Colonic mucosa (tissue), 4 donors: ENCODE results near the gene NME3. TPM values are rescaled to one million over a fixed set of nuclear protein-coding genes. Genes with fewer than 3 reads are reported as not detected.

Experiments
- DNase-seq: peaks from one replicate; pipeline ENCODE4 v3.0.0-alpha.2; 2020
- H3K27ac ChIP-seq: fragments of 200-600 bp; one replicate; pipeline ENCODE4 v1.8.0; 2021
- H3K27me3 ChIP-seq: fragments of 200-600 bp; one replicate; pipeline ENCODE4 v1.8.0; 2021
- H3K36me3 ChIP-seq: fragments of 200-600 bp; one replicate; pipeline ENCODE4 v1.8.0; 2021
- H3K4me1 ChIP-seq: fragments of 200-600 bp; one replicate; pipeline ENCODE4 v1.8.0; 2021; ENCODE audit warnings: mild to moderate bottlenecking
- H3K4me3 ChIP-seq: fragments of 200-600 bp; one replicate; pipeline ENCODE4 v1.8.0; 2021
- H3K9ac ChIP-seq, 2 donors: one replicate each; pipeline ENCODE4 v1.7.0; 2013; ENCODE audit warnings: control low read depth in 2 of 2, low read depth in 2 of 2, low read length in 2 of 2
- H3K9me3 ChIP-seq: fragments of 200-600 bp; one replicate; pipeline ENCODE4 v1.8.0; 2021
- CTCF ChIP-seq: fragments of 200-600 bp; IDR thresholded peaks from one replicate; pipeline ENCODE4 v1.8.0; 2022; ENCODE audit warnings: antibody characterized with exemption, mild to moderate bottlenecking
- intact Hi-C: fragments of 100-400 bp; cut with DNase I; formaldehyde crosslinking; loops from one replicate; pipeline ENCODE4 v1.14.1; 2022
- microRNA-seq: library from miRNA; unstranded; fragments of <30 nt; microRNA quantifications from one replicate; pipeline ENCODE4, GENCODE V29; 2019
- total RNA-seq, 2 donors: library from RNA; stranded (reverse); fragmentation: NEBNext Ultra II Directional in 1 of 2; extraction: Animal tissue kit (Norgen Biotek cat#: 25700) in 1 of 2; gene quantifications; one replicate each; pipeline ENCODE4 v1.2.1, GENCODE V29; 2021
- donor health status: healthy.
- donor health status: DM: no; HTN: no; CAD: no.
- donor health status: DM: no; HTN: no; CAD: no.

Gene NME3
- total RNA-seq, 2 donors from 2014 or later, result 61.3 to 79.7 TPM

GRCh38 chr16:1724491-1724890 is 46.9 kb downstream of the NME3 start:
- no peaks in the 10 kb centered on the region for H3K9me3 ChIP-seq
- H3K9ac ChIP-seq, result no peak overlapping the region
- peaks cover 3% of the 10 kb centered on the region for H3K36me3 ChIP-seq
- no peaks in the 10 kb centered on the region for H3K27me3 ChIP-seq
- peaks cover 16% of the 10 kb centered on the region for H3K4me1 ChIP-seq
- no peak for DNase-seq
- H3K4me3 ChIP-seq, result no peak overlapping the region
- no peak for TF ChIP-seq CTCF
- intact Hi-C loops, result no loop called here
- no peak overlapping the region for H3K27ac ChIP-seq

GRCh38 chr16:1723450-1724147 is 47.7 kb downstream of the NME3 start:
- Histone ChIP-seq H3K36me3 (no peaks in the 10 kb centered on the region), H3K9me3 (no peaks in the 10 kb centered on the region), H3K27ac (no peak overlapping the region), H3K27me3 (no peaks in the 10 kb centered on the region), H3K9ac (no peak overlapping the region), H3K4me1 (peaks cover 16% of the 10 kb centered on the region), H3K4me3 (no peak overlapping the region)
- TF ChIP-seq CTCF, result peak; percentile 84
- intact Hi-C loops, result no loop called here
- peak; percentile 69 for DNase-seq

DNA sequence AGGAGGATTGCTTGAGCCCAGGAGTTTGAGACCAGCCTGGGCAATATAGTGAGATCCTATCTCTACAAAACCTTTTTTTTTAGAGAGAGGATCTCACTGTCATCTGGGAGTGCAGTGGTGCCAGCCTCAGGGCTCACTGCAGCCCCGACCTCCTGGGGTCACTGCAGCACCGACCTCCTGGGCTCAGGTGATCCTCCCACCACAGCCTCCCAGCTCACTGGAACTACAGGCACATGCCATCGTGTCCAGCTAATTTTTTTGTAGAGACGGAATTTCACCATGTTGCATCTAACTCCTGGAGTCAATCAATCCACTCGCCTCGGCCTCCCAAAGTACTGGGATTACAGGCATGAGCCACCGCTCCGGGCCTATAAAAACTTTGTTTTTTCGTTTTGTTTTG is 50.0 kb downstream of the NME3 start:
- intact Hi-C loops, result no loop called here
- Histone ChIP-seq H3K4me1 (peaks cover 16% of the 10 kb centered on the region), H3K27ac (peak overlapping the region; percentile 81), H3K9me3 (no peaks in the 10 kb centered on the region), H3K9ac (no peak overlapping the region), H3K27me3 (no peaks in the 10 kb centered on the region), H3K4me3 (no peak overlapping the region), H3K36me3 (no peaks in the 10 kb centered on the region)
- DNase-seq, result no peak
- TF ChIP-seq CTCF, result no peak

Small RNAs within 50 kb of the gene (microRNA-seq; reads per million reads assigned to microRNA genes)
- 2.2 reads per million for gene MIR3177

Other genes with a start within 250 kb of the NME3 start
- gene TMEM204, start 237.9 kb downstream of the NME3 start, total RNA-seq, result 1 to 10 TPM; 2.9 to 5.0 TPM
- 10 to 100 TPM; 12.5 to 15.6 TPM for gene IFT140, start 159.5 kb downstream of the NME3 start, total RNA-seq
- 10 to 100 TPM; 13.6 to 17.1 TPM for gene CRAMP1, start 159.2 kb downstream of the NME3 start, total RNA-seq
- gene JPT2, start 93.3 kb downstream of the NME3 start, total RNA-seq, result 100 to 1,000 TPM in 1 of 2 donors, 10 to 100 TPM in 1; 53.5 to 123 TPM
- gene MAPK8IP3, start 65.3 kb downstream of the NME3 start, total RNA-seq, result 10 to 100 TPM; 44.0 to 62.6 TPM
- gene EME2, start 1.3 kb upstream of the NME3 start, total RNA-seq, result 10 to 100 TPM; 16.7 to 30.6 TPM
- gene MRPS34, start 1.6 kb upstream of the NME3 start, total RNA-seq, result 100 to 1,000 TPM; 106 to 227 TPM
- gene SPSB3, start 11.0 kb upstream of the NME3 start, total RNA-seq, result 10 to 100 TPM; 32.7 to 35.9 TPM
- gene NUBP2, start 11.4 kb upstream of the NME3 start, total RNA-seq, result 10 to 100 TPM; 30.0 to 72.8 TPM
- 1 to 10 TPM; 5.7 to 7.0 TPM for gene IGFALS, start 22.2 kb upstream of the NME3 start, total RNA-seq
- gene HAGH, start 55.3 kb upstream of the NME3 start, total RNA-seq, result 10 to 100 TPM; 61.9 to 64.7 TPM
- gene FAHD1, start 55.7 kb upstream of the NME3 start, total RNA-seq, result 10 to 100 TPM; 55.5 to 73.9 TPM
- gene MEIOB, start 100.6 kb upstream of the NME3 start, total RNA-seq, result under 1 TPM in 1 of 2 donors, not detected in 1; 0.27 TPM
- under 1 TPM; 0.59 to 0.82 TPM for gene HS3ST6, start 146.9 kb upstream of the NME3 start, total RNA-seq
- 10 to 100 TPM; 33.0 to 61.2 TPM for gene MSRB1, start 171.7 kb upstream of the NME3 start, total RNA-seq
- gene RPL3L, start 183.1 kb upstream of the NME3 start, total RNA-seq, result not detected
- gene NDUFB10, start 188.0 kb upstream of the NME3 start, total RNA-seq, result 100 to 1,000 TPM; 219 to 272 TPM
- gene RPS2, start 193.3 kb upstream of the NME3 start, total RNA-seq, result 1,000 to 10,000 TPM; 1,996 to 2,736 TPM
- gene RNF151, start 195.3 kb upstream of the NME3 start, total RNA-seq, result not detected
- gene TBL3, start 200.5 kb upstream of the NME3 start, total RNA-seq, result 10 to 100 TPM; 19.4 to 43.1 TPM
- gene NOXO1, start 209.9 kb upstream of the NME3 start, total RNA-seq, result 10 to 100 TPM; 43.9 to 80.1 TPM
- gene GFER, start 212.7 kb upstream of the NME3 start, total RNA-seq, result 10 to 100 TPM; 76.6 to 79.5 TPM
- gene SYNGR3, start 218.4 kb upstream of the NME3 start, total RNA-seq, result 1 to 10 TPM; 1.5 to 1.9 TPM
- 10 to 100 TPM; 45.4 to 64.3 TPM for gene ZNF598, start 238.3 kb upstream of the NME3 start, total RNA-seq
- 1 to 10 TPM; 3.5 to 3.8 TPM for gene NPW, start 248.2 kb upstream of the NME3 start, total RNA-seq